Brain microvascular endothelial cell (primary cell): ENCODE results near the gene GDF10.

ENCODE experiments used
- DNase-seq: peaks from one replicate; pipeline ENCODE4 v3.0.0-alpha.2; 2020
- H3K27ac ChIP-seq: fragments of 250-450 bp; sonication (Bioruptor Pico); 2 replicates; pipeline ENCODE4 v1.5.1; 2020; ENCODE audit warnings: mild to moderate bottlenecking, moderate library complexity
- H3K27me3 ChIP-seq: fragments of 250-450 bp; sonication (Bioruptor Pico); replicated peaks from 2 replicates; pipeline ENCODE4 v1.5.1; 2020; ENCODE audit warnings: mild to moderate bottlenecking
- H3K36me3 ChIP-seq: fragments of 250-450 bp; sonication (Bioruptor Pico); replicated peaks from 2 replicates; pipeline ENCODE4 v1.5.1; 2020; ENCODE audit warnings: mild to moderate bottlenecking
- H3K4me3 ChIP-seq: 2 replicates; pipeline ENCODE4 v1.5.1; 2011; ENCODE audit warnings: low read depth, mild to moderate bottlenecking, control low read depth, low read length, moderate library complexity
- in situ Hi-C: cut with HindIII; loops from 2 replicates; pipeline ENCODE4 v1.10.0; 2017; ENCODE audit warnings: low sequenced_read_pairs, low pct_ligation_motif_present
- TF ChIP-seq, protein P1 (sequence below): IDR thresholded peaks from 2 replicates; pipeline ENCODE4 v1.5.1; 2011; ENCODE audit warnings: low read depth, mild to moderate bottlenecking, moderate library complexity, low read length, control low read depth, inconsistent platforms; ENCODE audit errors: missing control alignments

The GDF10 gene

GRCh38 chr10:47308775-47309174, 8.8 kb downstream of the GDF10 start:
- Histone ChIP-seq H3K27me3 (no peaks in the 10 kb centered on the region), H3K36me3 (no peaks in the 10 kb centered on the region), H3K27ac (no peak overlapping the region), H3K4me3 (no peak overlapping the region)
- no peak for DNase-seq
- TF ChIP-seq, protein P1, sequence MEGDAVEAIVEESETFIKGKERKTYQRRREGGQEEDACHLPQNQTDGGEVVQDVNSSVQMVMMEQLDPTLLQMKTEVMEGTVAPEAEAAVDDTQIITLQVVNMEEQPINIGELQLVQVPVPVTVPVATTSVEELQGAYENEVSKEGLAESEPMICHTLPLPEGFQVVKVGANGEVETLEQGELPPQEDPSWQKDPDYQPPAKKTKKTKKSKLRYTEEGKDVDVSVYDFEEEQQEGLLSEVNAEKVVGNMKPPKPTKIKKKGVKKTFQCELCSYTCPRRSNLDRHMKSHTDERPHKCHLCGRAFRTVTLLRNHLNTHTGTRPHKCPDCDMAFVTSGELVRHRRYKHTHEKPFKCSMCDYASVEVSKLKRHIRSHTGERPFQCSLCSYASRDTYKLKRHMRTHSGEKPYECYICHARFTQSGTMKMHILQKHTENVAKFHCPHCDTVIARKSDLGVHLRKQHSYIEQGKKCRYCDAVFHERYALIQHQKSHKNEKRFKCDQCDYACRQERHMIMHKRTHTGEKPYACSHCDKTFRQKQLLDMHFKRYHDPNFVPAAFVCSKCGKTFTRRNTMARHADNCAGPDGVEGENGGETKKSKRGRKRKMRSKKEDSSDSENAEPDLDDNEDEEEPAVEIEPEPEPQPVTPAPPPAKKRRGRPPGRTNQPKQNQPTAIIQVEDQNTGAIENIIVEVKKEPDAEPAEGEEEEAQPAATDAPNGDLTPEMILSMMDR, result no peak
- in situ Hi-C loops, result loop anchor here (25.0 kb wide), 1 partner anchor 271 kb away; no protein-coding TSS in a partner anchor

- TF ChIP-seq, protein P1, result peak; percentile 70
- DNase-seq, result no peak
- in situ Hi-C loops, result loop anchor here (25.0 kb wide), 1 partner anchor 272 kb away; no protein-coding TSS in a partner anchor
- Histone ChIP-seq H3K27me3 (no peaks in the 10 kb centered on the region), H3K27ac (no peak overlapping the region), H3K4me3 (no peak overlapping the region), H3K36me3 (no peaks in the 10 kb centered on the region)
These were observed 9.6 kb downstream of the GDF10 start for GRCh38 chr10:47309408-47310089.

GRCh38 chr10:47310090-47310505, 10.1 kb downstream of the GDF10 start:
- no peak for DNase-seq
- H3K27ac ChIP-seq, result no peak overlapping the region
- in situ Hi-C loops, result loop anchor here (25.0 kb wide), 1 partner anchor 273 kb away; no protein-coding TSS in a partner anchor
- no peak overlapping the region for H3K4me3 ChIP-seq
- H3K36me3 ChIP-seq, result no peaks in the 10 kb centered on the region
- TF ChIP-seq, protein P1, result no peak
- H3K27me3 ChIP-seq, result no peaks in the 10 kb centered on the region

DNA sequence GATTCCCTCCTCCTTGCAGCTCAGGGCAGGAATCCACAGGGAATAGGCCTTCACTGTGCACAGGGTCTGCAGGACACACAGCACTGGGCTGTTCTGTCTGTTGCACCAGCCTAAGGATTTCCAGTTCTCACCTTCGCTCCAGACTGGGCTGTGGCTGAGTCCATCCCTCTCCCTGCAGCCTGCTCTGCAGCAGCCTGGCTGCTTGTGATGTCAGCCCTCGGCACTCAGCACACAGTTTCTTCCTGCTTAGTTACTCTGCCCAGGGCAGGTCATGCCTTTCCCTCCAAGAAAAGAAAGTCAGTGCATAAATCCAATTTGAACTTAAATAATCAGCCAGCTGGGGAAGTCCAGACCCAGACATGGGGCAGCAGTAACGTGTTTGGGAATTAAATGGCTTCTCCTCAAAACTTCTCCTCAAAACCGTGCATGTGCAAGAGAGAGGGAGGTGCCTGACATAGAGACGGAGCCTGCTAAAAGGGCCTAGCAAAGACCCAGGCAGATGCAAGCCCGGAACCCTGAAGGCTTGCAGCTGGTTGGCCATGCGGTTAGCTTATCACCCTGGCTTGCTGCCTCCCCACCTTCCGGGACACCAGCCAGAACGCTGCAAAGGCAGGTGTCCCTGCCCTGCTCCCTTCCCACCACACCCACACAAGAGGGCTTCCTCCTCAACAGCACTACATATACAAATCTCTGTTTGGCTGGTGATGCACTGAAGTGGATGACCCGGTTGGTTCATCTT, 11.4 kb downstream of the GDF10 start:
- DNase-seq, result no peak
- H3K36me3 ChIP-seq, result no peaks in the 10 kb centered on the region
- in situ Hi-C loops, result loop anchor here (25.0 kb wide), 1 partner anchor 274 kb away; no protein-coding TSS in a partner anchor
- H3K27ac ChIP-seq, result no peak overlapping the region
- H3K27me3 ChIP-seq, result no peaks in the 10 kb centered on the region
- TF ChIP-seq, protein P1, result no peak
- H3K4me3 ChIP-seq, result no peak overlapping the region

- H3K27ac ChIP-seq, result no peak overlapping the region
These were observed 12.1 kb downstream of the GDF10 start for GRCh38 chr10:47311932-47312662.

More at GRCh38 chr10:47311932-47312662, 12.1 kb downstream of the GDF10 start:
- H3K4me3 ChIP-seq, result no peak overlapping the region
- TF ChIP-seq, protein P1, result peak; percentile 97
- no peaks in the 10 kb centered on the region for H3K27me3 ChIP-seq
- peak; percentile 66 for DNase-seq
- H3K36me3 ChIP-seq, result no peaks in the 10 kb centered on the region
- in situ Hi-C loops, result loop anchor here (25.0 kb wide), 1 partner anchor 275 kb away; no protein-coding TSS in a partner anchor
